H1 (cell line): ENCODE data around the gene CCDC178. TPM values are rescaled to one million over a fixed set of nuclear protein-coding genes. Genes with fewer than 3 reads are reported as not detected.

Experiments
- CTCF ChIA-PET: fragments of 300-600 bp; sonication (Branson Sonifier 250); formaldehyde crosslinking; loops from one replicate; lab custom pipeline; 2021; ENCODE audit not compliant: partially characterized antibody; lab: Charles Lee
- POLR2A ChIA-PET: fragments of 300-600 bp; sonication (Branson Sonifier 250); formaldehyde crosslinking; loops from one replicate; lab custom pipeline; 2021; ENCODE audit warnings: inconsistent platforms; ENCODE audit not compliant: partially characterized antibody; lab: Charles Lee
- DNase-seq, 2 experiments: peaks; one replicate each; pipeline versions ENCODE4 v3.0.0 to v3.0.0-alpha.2; 2010 to 2022; ENCODE audit warnings: low spot score in 2 of 2, low read depth in 1 of 2, mixed read lengths in 1 of 2
- FAIRE-seq: peaks from 2 replicates; lab custom pipeline; 2011; peaks lifted over from hg19 to GRCh38; lab: Jason Lieb, UNC
- H2AFZ ChIP-seq: 2 replicates; pipeline ENCODE4 v1.8.1; 2012; ENCODE audit warnings: low read length, inconsistent platforms
- H2AK5ac ChIP-seq: 2 replicates; pipeline ENCODE4 v1.6.1; 2013; ENCODE audit warnings: low read depth, low read length
- H2BK120ac ChIP-seq: replicated peaks from 2 replicates; pipeline ENCODE3; 2013; ENCODE audit warnings: low read depth, low read length, inconsistent platforms
- H2BK12ac ChIP-seq: 2 replicates; pipeline ENCODE4 v1.6.1; 2013; ENCODE audit warnings: low read depth, low read length
- H2BK15ac ChIP-seq: 2 replicates; pipeline ENCODE4 v1.6.1; 2013; ENCODE audit warnings: low read length
- H2BK20ac ChIP-seq: 2 replicates; pipeline ENCODE4 v1.6.1; 2013; ENCODE audit warnings: low read length
- H2BK5ac ChIP-seq: 2 replicates; pipeline ENCODE4 v1.6.1; 2013; ENCODE audit warnings: low read depth, low read length
- H3K14ac ChIP-seq: 2 replicates; pipeline ENCODE4 v1.6.1; 2013; ENCODE audit warnings: inconsistent platforms; ENCODE audit not compliant: insufficient read length
- H3K18ac ChIP-seq: 2 replicates; pipeline ENCODE4 v1.6.1; 2013; ENCODE audit warnings: low read length; ENCODE audit errors: extremely low read depth
- H3K23ac ChIP-seq: 2 replicates; pipeline ENCODE4 v1.6.1; 2013; ENCODE audit warnings: inconsistent platforms; ENCODE audit not compliant: insufficient read length
- H3K23me2 ChIP-seq: 2 replicates; pipeline ENCODE4 v1.6.1; 2013; ENCODE audit warnings: low read depth, low read length
- H3K27ac ChIP-seq: 2 replicates; pipeline ENCODE4 v1.6.1; 2011; ENCODE audit warnings: low read depth, low read length, inconsistent platforms
- H3K27me3 ChIP-seq, 4 experiments: replicated peaks in 1 of 4; 1 replicate in 1 of 4; 2 replicates in 3 of 4; pipeline versions ENCODE4 v1.6.1 to v1.8.1; 2011 to 2013; ENCODE audit warnings: low read length in 3 of 4, mild to moderate bottlenecking in 3 of 4, inconsistent platforms in 2 of 4, mixed read lengths in 2 of 4, moderate library complexity in 1 of 4; ENCODE audit not compliant: control insufficient read depth in 3 of 4, insufficient read depth in 3 of 4; ENCODE audit errors: extremely low read depth in 1 of 4
- H3K36me3 ChIP-seq, 4 experiments: 2 replicates each; pipeline versions ENCODE4 v1.6.1 to v1.8.1; 2011 to 2013; ENCODE audit warnings: mild to moderate bottlenecking in 4 of 4, low read length in 3 of 4, moderate library complexity in 2 of 4, control low read depth in 1 of 4, inconsistent platforms in 1 of 4; ENCODE audit not compliant: insufficient read depth in 4 of 4, control insufficient read depth in 2 of 4
- H3K4ac ChIP-seq: replicated peaks from 2 replicates; pipeline ENCODE3; 2013; ENCODE audit warnings: low read length, low read depth, mixed read lengths, inconsistent platforms; ENCODE audit not compliant: insufficient read length
- H3K4me1 ChIP-seq, 4 experiments: replicated peaks in 1 of 4; 1 replicate in 1 of 4; 2 replicates in 3 of 4; pipeline versions ENCODE4 v1.6.1 to v1.8.1; 2011 to 2013; ENCODE audit warnings: low read length in 3 of 4, inconsistent platforms in 2 of 4, mixed read lengths in 1 of 4; ENCODE audit not compliant: insufficient read depth in 4 of 4, control insufficient read depth in 3 of 4
- H3K4me2 ChIP-seq, 2 experiments: 2 replicates each; pipeline versions ENCODE4 v1.6.1 to v1.8.1; 2011 to 2013; ENCODE audit warnings: low read depth in 2 of 2, low read length in 2 of 2, control low read depth in 1 of 2, inconsistent platforms in 1 of 2, mild to moderate bottlenecking in 1 of 2; ENCODE audit not compliant: insufficient read depth in 1 of 2
- H3K4me3 ChIP-seq, 4 experiments: fragments of 200-600, 300-600 bp in 1 of 4; sonication (generic), shearing (Covaris generic), sonication (Bioruptor Twin) in 1 of 4; 2 replicates each; pipeline versions ENCODE4 v1.5.1 to v1.8.1; 2011 to 2016; ENCODE audit warnings: low read length in 4 of 4, low read depth in 3 of 4, control low read depth in 2 of 4, inconsistent platforms in 2 of 4, mild to moderate bottlenecking in 2 of 4, mixed read lengths in 1 of 4, moderate library complexity in 1 of 4; ENCODE audit not compliant: insufficient read depth in 2 of 4; ENCODE audit errors: extremely low read depth in 1 of 4
- H3K56ac ChIP-seq: replicated peaks from 2 replicates; pipeline ENCODE3; 2013; ENCODE audit warnings: low read depth, mild to moderate bottlenecking, mixed read lengths, low read length, inconsistent platforms; ENCODE audit not compliant: insufficient read length
- H3K79me1 ChIP-seq: 2 replicates; pipeline ENCODE4 v1.6.1; 2013; ENCODE audit warnings: low read depth, low read length, control low read depth
- H3K79me2 ChIP-seq, 2 experiments: 2 replicates each; pipeline versions ENCODE4 v1.6.1 to v1.8.1; 2012 to 2013; ENCODE audit warnings: low read length in 2 of 2, mild to moderate bottlenecking in 2 of 2, inconsistent platforms in 1 of 2; ENCODE audit not compliant: insufficient read depth in 2 of 2, control insufficient read depth in 1 of 2
- H3K9ac ChIP-seq, 4 experiments: replicated peaks in 1 of 4; 1 replicate in 1 of 4; 2 replicates in 3 of 4; pipeline versions ENCODE4 v1.6.1 to v1.8.1; 2011 to 2013; ENCODE audit warnings: low read depth in 3 of 4, low read length in 3 of 4, control low read depth in 2 of 4, mild to moderate bottlenecking in 2 of 4, moderate library complexity in 2 of 4, inconsistent platforms in 1 of 4; ENCODE audit errors: extremely low read depth in 1 of 4
- H3K9me3 ChIP-seq, 2 experiments: 2 replicates each; pipeline versions ENCODE4 v1.6.1 to v1.8.1; 2012 to 2013; ENCODE audit warnings: mild to moderate bottlenecking in 2 of 2, moderate library complexity in 2 of 2, control low read depth in 1 of 2, inconsistent platforms in 1 of 2, low read depth in 1 of 2, low read length in 1 of 2, mixed read lengths in 1 of 2; ENCODE audit not compliant: insufficient read depth in 2 of 2
- H4K20me1 ChIP-seq, 2 experiments: replicated peaks in 1 of 2; 2 replicates each; pipeline versions ENCODE3 to v1.8.1; 2011 to 2013; ENCODE audit warnings: inconsistent platforms in 2 of 2, low read length in 2 of 2, mild to moderate bottlenecking in 1 of 2; ENCODE audit not compliant: insufficient read depth in 2 of 2, control insufficient read depth in 1 of 2
- H4K5ac ChIP-seq: 2 replicates; pipeline ENCODE4 v1.6.1; 2013; ENCODE audit warnings: low read length, low read depth, mixed read lengths, inconsistent platforms; ENCODE audit not compliant: insufficient read length
- H4K8ac ChIP-seq: 2 replicates; pipeline ENCODE4 v1.8.0; 2013; ENCODE audit warnings: mild to moderate bottlenecking, moderate library complexity, low read length, inconsistent platforms; ENCODE audit not compliant: insufficient read depth; ENCODE audit errors: extremely low read depth
- H4K91ac ChIP-seq: replicated peaks from 2 replicates; pipeline ENCODE3; 2013; ENCODE audit warnings: low read length, mixed read lengths, inconsistent platforms; ENCODE audit not compliant: insufficient read length
- ATF3 ChIP-seq: IDR thresholded peaks from 2 replicates; pipeline ENCODE4 v1.6.1; 2011; ENCODE audit warnings: low read depth, mild to moderate bottlenecking, low read length; ENCODE audit not compliant: insufficient read depth
- BACH1 ChIP-seq: IDR thresholded peaks from 2 replicates; pipeline ENCODE4 v1.6.1; 2012; ENCODE audit warnings: low read length, improper control_type of control experiment
- EP300 ChIP-seq, 2 experiments: IDR thresholded peaks; 1 replicate in 1 of 2; 2 replicates in 1 of 2; pipeline ENCODE4 v1.6.1; 2011 to 2012; ENCODE audit warnings: low read depth in 2 of 2, low read length in 2 of 2, mild to moderate bottlenecking in 2 of 2, borderline replicate concordance in 1 of 2, inconsistent platforms in 1 of 2, moderate library complexity in 1 of 2
- FOSL1 ChIP-seq: IDR thresholded peaks from 2 replicates; pipeline ENCODE4 v1.6.1; 2011; ENCODE audit warnings: mild to moderate bottlenecking, low read depth, low read length, moderate library complexity; ENCODE audit not compliant: insufficient read depth
- KDM4A ChIP-seq: IDR thresholded peaks from one replicate; pipeline ENCODE4 v1.7.1; 2012; ENCODE audit warnings: low read depth, mild to moderate bottlenecking, moderate library complexity, low read length, inconsistent platforms; ENCODE audit not compliant: severe bottlenecking
- MAX ChIP-seq: IDR thresholded peaks from 2 replicates; pipeline ENCODE4 v1.6.1; 2012; ENCODE audit warnings: inconsistent platforms
- NRF1 ChIP-seq: IDR thresholded peaks from 2 replicates; pipeline ENCODE4 v1.6.1; 2011; ENCODE audit warnings: mild to moderate bottlenecking, low read depth, low read length, improper control_type of control experiment
- POLR2A ChIP-seq, 2 experiments: IDR thresholded peaks; 1 replicate in 1 of 2; 2 replicates in 1 of 2; pipeline ENCODE4 v1.6.1; 2011; ENCODE audit warnings: low read depth in 2 of 2, low read length in 2 of 2, mild to moderate bottlenecking in 2 of 2; ENCODE audit errors: control extremely low read depth in 1 of 2
- POLR2AphosphoS5 ChIP-seq: IDR thresholded peaks from 2 replicates; pipeline ENCODE4 v1.6.1; 2011; ENCODE audit warnings: low read depth, low read length
- RFX5 ChIP-seq: IDR thresholded peaks from 2 replicates; pipeline ENCODE4 v1.6.1; 2011; ENCODE audit warnings: low read depth, low read length, improper control_type of control experiment, borderline replicate concordance
- SIRT6 ChIP-seq: IDR thresholded peaks from one replicate; pipeline ENCODE4 v1.7.1; 2012; ENCODE audit warnings: low read length, inconsistent platforms
- SIX5 ChIP-seq: IDR thresholded peaks from 2 replicates; pipeline ENCODE4 v1.6.1; 2011; ENCODE audit warnings: mild to moderate bottlenecking, low read depth, low read length
- SP4 ChIP-seq: IDR thresholded peaks from 2 replicates; pipeline ENCODE4 v1.6.1; 2012; ENCODE audit warnings: low read length, inconsistent platforms
- SRF ChIP-seq: IDR thresholded peaks from 2 replicates; pipeline ENCODE4 v1.6.1; 2011; ENCODE audit warnings: mild to moderate bottlenecking, low read depth, low read length, moderate library complexity
- TEAD4 ChIP-seq: IDR thresholded peaks from 2 replicates; pipeline ENCODE4 v1.6.1; 2012; ENCODE audit warnings: low read depth, low read length, inconsistent platforms, mixed read lengths
- ZNF274 ChIP-seq: IDR thresholded peaks from 2 replicates; pipeline ENCODE4 v1.7.0; 2012; ENCODE audit warnings: low read length, borderline replicate concordance; ENCODE audit errors: extremely low read depth
- WGBS, 2 experiments: shearing (Covaris generic) in 1 of 2; methylation state at CpG; one replicate each; pipeline versions ENCODE4 v1.1.6 to v1.1.7; 2013 to 2015; ENCODE audit warnings: low lambda C conversion rate in 2 of 2, mixed read lengths in 2 of 2, inconsistent platforms in 1 of 2, low coverage in 1 of 2, missing lambda C conversion rate in 1 of 2; ENCODE audit not compliant: insufficient replicate concordance in 2 of 2, insufficient coverage in 1 of 2, insufficient read length in 1 of 2; ENCODE audit errors: extremely low coverage in 1 of 2, missing lambda C conversion rate in 1 of 2; 5-methylcytosine and 5-hydroxymethylcytosine counted together
- polyA plus RNA-seq, 7 experiments: library from polyadenylated mRNA; depleted of rRNA in 3 of 7; stranded (reverse) in 5 of 7; unstranded in 2 of 7; fragments of >200 nt in 5 of 7; fragments of 200-250 nt in 2 of 7; gene quantifications; 1 replicate in 5 of 7; 2 replicates in 1 of 7; 4 replicates in 1 of 7; pipeline versions ENCODE4 v1.2.1 to v1.2.3, GENCODE V29; 2011 to 2013; ENCODE audit warnings: missing spikeins in 2 of 7, mixed read lengths in 2 of 7
- total RNA-seq: library from RNA; stranded (reverse); fragmentation: NEBNext Ultra II Directional; extraction: Animal tissue kit (Norgen Biotek cat#: 25700); gene quantifications from 2 replicates; pipeline ENCODE4 v1.2.1, GENCODE V29; 2021

Gene CCDC178
- total and polyA plus RNA-seq, 2 of the 8 experiments (the other 6 are each of a cell fraction or from before 2014, with no cell fraction given) = not detected

GRCh38 chr18:33421225-33421624 is 19.3 kb downstream of the CCDC178 start:
- H3K18ac ChIP-seq = no peak overlapping the region
- no peak overlapping the region for H3K4ac ChIP-seq
- no peak overlapping the region for H3K27ac ChIP-seq
- no peak overlapping the region for H2AK5ac ChIP-seq
- no peak overlapping the region for H3K4me2 ChIP-seq
- ChIA-PET CTCF (interaction anchor here (1.1 to 1.5 kb wide), 2 partner anchors 10 to 189 kb away, joined by 3 to 4 read pairs; no protein-coding TSS in a partner anchor), POLR2A (no interaction called here)
- H3K4me3 ChIP-seq = no peak overlapping the region
- H4K5ac ChIP-seq = no peak overlapping the region
- no peaks in the 10 kb centered on the region for H3K79me1 ChIP-seq
- no peak overlapping the region for H4K8ac ChIP-seq
- H3K36me3 ChIP-seq = no peaks in the 10 kb centered on the region
- H3K23ac ChIP-seq = no peak overlapping the region
- H2BK15ac ChIP-seq = no peak overlapping the region
- no peak overlapping the region for H3K9ac ChIP-seq
- FAIRE-seq (no peak), DNase-seq (no peak)
- no peak overlapping the region for H2AFZ ChIP-seq
- no peak overlapping the region for H2BK12ac ChIP-seq
- H3K14ac ChIP-seq = no peak overlapping the region
- H3K79me2 ChIP-seq = no peaks in the 10 kb centered on the region
- no peak overlapping the region for H2BK120ac ChIP-seq
- no peaks in the 10 kb centered on the region for H4K20me1 ChIP-seq
- H3K23me2 ChIP-seq = no peaks in the 10 kb centered on the region
- no peaks in the 10 kb centered on the region for H3K4me1 ChIP-seq
- no peak overlapping the region for H2BK5ac ChIP-seq
- H4K91ac ChIP-seq = no peak overlapping the region
- no peaks in the 10 kb centered on the region for H3K27me3 ChIP-seq
- H3K9me3 ChIP-seq = no peaks in the 10 kb centered on the region
- no peak overlapping the region for H2BK20ac ChIP-seq
- WGBS, 2 experiments = 84% methylated on average over 1 of the region's 1 CpG; no CpG with 5 or more reads in 1 of the 2 experiments
- H3K56ac ChIP-seq = no peak overlapping the region
- TF ChIP-seq BACH1 = no peak
- no peak for TF ChIP-seq POLR2AphosphoS5
- TF ChIP-seq TEAD4 = no peak
- TF ChIP-seq ATF3 = no peak
- no peak for TF ChIP-seq SIRT6
- no peak for TF ChIP-seq SP4
- no peak for TF ChIP-seq NRF1
- no peak for TF ChIP-seq RFX5
- no peak for TF ChIP-seq FOSL1
- TF ChIP-seq MAX = no peak
- TF ChIP-seq EP300 (IDR thresholded peaks at IDR 0.05; ENCODE audit: borderline replicate concordance in 1 of 2, low read depth in 2 of 2, low read length in 2 of 2) = no peak
- no peak for TF ChIP-seq POLR2A (IDR thresholded peaks at IDR 0.05; ENCODE audit: control extremely low read depth in 1 of 2, low read depth in 2 of 2, low read length in 2 of 2)
- no peak for TF ChIP-seq KDM4A
- TF ChIP-seq ZNF274 = no peak
- TF ChIP-seq SRF = no peak
- no peak for TF ChIP-seq SIX5
